SHP77 (cell line): Measurements from ENCODE around the gene CENPL.
"Not testable (repeated sequence)": the region's sequence is repeated elsewhere in the genome, so short reads cannot be mapped to it uniquely, and the experiment has no call there.

Experiments used
- DNase-seq, 2 experiments: peaks; one replicate each; lab custom pipeline; 2025; lab: John Stamatoyannopoulos, UW

CENPL gene

DNA sequence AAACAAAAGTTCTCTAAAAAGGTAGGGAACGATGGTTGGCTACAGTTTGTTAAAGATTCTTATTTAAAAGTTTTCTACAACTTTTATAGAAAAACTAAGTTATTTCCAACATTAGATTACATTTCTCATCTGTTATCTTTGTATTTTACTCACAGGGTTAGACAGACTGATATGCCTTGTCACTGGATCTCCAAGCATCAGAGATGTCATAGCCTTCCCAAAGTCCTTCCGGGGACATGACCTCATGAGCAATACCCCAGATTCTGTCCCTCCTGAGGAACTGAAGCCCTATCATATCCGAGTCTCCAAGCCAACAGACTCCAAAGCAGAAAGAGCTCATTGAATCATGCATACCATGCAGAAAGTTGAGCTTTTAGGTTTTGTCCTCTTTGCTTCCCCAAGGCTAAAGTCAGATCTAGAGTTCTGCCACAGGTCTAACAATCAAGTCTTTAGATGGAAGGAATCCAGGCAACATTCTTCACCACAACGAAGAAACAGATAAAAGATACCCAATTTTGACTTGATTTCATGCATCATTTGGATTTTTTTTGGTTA lies 32.8 kb upstream of the CENPL start:
- no peak for DNase-seq

DNA sequence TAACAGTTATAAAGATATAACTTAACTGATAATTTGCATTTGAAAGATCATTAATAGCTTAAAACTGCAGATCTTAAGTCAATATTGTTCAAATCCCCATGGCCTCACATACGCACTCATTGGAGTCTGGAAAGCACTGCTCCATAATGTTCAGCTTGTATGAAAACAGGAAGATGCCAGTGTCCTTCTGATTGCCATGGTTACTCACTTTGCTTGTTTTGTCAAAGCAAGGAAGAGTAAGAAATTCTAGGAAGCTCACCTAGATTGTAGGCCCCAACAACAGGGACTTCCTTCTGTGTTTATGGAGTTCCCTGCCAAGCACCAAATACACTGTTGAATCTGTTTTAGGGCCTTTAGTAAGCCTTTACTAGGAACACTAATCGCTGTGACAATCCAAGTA lies 32.2 kb upstream of the CENPL start:
- no peak for DNase-seq

DNA sequence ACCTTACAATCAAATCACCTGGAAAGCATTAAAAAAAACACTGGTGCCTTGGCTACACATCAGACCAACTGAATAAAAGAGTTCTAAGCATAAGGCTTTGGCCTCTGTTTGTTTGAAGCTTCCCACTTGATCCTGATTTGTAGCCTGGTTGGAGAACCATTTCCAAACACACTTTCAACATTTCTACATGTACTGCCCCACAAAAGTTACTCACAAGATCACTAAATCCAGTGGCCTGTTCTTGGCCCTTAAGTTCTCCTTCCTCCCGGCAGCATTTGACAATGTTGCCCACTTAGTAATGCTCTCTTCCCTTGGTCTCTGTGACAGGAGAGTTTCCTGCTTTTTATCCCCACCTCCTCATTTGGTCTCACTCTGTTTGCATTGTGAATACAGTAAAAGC lies 31.3 kb upstream of the CENPL start:
- no peak for DNase-seq

DNA sequence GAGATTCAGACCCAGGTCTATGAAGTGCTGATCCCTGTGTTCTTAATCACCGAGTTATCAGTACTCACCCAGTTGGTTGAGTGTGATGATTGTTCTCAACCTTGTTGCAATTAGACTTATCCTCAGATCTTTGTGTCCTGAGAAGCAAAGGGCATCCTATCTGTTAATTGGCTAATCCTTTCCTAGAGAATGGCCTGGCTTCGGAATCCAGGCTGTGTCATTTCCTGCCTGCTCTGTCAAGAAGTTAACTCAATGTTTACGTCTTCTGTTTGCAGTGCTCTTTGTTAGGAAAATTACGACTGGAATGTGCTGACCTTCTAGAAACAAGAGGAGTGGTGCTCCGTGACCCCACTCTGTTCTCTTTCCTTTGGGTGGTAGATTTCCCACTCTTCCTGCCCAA lies 28.4 kb upstream of the CENPL start:
- DNase-seq: no peak

DNA sequence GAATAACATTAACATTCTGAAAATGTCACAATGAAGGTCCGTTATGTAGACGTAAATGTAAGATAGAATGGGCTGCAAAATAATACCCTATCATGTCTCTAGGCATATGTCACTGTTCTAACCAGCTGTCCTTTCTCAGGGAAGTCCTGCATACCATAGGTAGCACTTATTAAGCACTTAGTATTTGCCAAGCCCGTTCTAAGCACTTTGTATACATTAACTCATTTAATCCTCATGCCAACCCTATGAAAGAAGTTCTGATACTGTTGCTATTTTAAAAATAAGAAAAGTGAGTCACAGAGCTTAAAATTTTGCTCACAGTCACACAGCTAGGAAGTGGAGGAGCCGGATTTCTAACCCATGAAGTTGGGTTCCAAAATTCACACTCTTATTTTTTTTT lies 27.4 kb upstream of the CENPL start:
- DNase-seq: no peak

DNA sequence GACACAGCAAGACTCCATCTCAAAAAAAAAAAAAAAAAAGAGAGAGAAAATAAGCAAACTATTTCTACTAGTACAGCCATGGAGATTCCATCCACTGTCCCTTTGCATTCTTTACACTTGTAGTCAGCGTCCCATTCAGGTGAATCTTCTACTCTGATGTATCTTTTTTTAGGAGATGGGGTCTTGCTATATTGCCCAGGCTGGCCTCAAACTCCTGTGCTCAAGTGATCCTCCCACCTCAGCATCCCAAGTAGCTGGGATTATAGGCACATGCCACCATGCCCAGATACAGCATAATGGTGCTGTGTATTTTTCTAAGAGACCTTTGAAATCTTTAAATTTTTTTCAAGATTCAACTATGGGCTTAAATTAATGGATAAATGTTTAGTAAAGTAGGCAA lies 8.1 kb upstream of the CENPL start:
- no peak for DNase-seq

DNA sequence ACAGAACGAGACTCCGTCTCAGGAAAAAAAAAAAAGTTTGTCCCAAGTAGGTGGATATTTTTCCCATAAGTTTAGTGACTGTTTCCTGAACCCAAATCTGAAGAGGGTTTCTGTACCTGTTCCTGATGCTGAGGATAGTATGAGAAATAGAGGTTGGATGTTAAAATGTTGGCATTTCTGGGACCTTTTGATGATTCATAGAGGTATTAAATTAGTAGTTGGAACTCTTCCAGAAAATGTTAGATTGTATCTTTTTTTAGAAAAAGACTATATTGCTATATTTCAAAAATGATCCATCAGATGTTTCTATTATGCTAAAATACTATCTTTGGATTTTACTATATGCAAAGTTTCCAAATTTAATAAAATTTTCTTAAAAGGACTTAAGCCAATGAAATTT lies 2.9 kb upstream of the CENPL start:
- no peak for DNase-seq

DNA sequence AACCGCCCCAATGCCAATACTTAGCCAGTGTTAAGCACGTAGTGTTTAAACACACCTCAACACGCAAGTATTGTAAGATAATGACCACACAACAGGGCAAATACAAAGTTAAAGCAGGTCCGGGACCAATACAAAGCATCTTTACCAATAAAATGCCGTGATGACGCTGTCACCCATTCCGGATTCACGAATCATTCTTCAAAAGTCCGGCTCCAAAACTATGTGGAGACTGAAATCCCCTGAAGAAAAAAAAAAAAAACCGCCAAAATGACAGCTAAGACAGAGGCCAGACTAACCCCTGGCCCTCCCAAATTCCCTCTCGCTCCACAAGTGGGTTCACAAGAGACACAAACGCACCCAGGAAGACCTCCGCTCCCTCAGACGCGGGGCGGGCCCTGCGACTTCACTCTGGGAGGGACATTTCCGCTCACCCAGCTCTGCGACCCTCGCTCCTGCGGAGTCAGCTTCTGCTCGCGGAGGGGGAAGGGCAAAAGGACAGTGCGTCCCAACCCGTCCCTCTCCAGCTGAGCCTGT lies 835 bp downstream of the CENPL start:
- no peak for DNase-seq

DNA sequence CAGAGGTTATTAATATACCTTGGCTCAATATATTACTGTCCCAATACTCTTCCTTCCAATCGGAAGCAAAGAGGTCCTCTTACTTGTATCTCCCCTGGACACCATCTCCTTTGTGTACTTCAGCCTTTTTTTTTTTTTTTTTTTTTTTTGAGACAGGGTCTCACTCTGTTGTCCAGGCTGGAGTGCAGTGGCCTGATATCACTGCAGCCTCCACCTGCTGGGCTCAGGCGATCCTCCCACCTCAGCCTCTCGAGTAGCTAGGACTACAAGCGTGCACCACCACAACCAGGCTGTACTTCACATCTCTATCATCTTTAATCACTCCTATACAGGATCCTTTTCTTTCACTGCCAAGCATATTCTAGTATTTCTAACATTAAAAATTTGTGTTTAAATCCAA lies 3.0 kb downstream of the CENPL start:
- DNase-seq: no peak

DNA sequence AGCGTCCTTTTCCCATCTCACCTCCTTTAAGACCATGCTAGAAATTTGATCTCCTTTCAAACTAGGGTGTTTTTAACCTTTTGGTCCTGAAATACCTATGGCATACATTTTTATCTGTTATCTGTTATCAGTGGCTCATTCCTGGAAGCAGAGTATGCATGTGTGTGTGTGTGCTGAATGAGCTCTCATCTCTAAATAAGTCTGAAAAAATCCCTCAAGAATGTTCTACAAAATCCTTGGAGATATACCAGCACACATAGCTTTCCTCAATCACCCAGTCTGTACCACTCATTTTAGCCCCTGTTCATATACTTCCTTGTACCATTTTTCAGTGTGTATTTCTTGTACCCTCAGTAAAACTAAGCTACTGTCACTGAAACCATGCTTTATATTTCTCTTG lies 6.2 kb downstream of the CENPL start:
- DNase-seq: no peak

DNA sequence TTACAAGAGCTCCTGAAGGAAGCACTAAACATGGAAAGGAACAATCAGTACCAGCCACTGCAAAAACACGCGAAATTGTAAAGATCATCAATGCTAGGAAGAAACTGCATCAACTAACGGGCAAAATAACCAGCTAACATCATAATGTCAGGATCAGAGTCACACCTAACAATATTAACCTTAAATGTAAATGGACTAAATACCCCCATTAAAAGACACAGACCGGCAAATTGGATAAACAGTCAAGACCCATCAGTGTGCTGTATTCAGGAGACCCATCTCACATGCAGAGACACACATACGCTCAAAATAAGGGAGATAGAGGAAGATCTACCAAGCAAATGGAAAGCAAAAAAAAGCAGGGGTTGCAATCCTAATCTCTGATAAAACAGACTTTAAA lies 11.0 kb downstream of the CENPL start:
- DNase-seq: not testable (repeated sequence)

DNA sequence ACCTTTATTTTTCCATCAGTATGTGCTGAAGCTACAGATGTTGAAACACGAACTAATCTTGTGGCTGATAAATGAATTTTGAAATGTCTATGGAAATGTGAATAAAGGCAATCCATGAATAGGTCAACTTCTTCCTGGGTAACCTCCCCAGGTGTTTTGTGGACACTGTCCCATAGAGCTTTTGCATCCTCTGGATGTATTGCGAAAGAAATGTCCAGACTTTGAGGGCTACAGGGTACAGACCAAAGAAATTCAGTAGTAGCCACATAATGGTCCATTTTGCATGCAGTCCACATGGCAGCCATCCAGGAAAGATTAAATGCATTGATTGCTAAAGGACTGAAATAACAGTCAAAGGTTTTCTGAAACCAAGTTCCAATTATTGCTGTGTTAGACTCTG lies 21.7 kb downstream of the CENPL start:
- DNase-seq: no peak

DNA sequence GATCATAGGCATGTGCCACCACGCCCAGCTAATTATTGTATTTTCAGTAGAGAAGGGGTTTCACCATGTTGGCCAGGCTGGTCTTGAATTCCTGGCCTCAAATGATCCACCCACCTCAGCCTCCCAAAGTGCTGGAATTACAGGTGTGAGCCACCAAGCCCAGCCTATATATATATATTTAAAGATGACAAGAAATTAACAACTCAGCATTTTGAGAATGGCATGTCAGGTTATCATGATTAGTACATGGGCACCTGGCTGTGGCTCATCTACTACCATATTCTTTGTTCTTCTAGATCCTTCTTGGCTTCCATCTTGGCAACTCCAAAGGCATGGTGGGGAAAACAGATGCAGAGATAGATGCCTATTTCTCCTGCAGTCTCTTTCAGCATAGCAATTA lies 24.7 kb downstream of the CENPL start:
- DNase-seq: not testable (repeated sequence)

DNA sequence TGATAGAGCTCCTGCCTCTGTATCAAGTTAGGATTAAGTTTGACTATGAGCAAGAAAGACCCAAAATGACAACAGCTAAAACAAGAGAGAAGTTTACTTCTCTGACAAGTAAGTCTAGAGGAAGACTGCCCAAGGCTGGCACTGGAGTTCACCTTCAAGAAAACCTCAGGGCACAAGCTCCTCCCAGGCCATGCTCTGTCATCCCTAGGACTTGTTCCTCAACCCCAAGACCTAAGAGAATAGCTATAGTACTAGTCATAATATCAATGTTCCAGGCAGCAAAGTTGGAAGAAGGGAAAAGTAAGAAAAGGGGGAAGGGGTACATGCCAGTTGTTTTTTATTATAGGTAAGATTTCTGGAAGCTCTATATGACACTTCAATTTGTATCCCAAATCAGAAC lies 26.6 kb downstream of the CENPL start:
- DNase-seq: no peak

DNA sequence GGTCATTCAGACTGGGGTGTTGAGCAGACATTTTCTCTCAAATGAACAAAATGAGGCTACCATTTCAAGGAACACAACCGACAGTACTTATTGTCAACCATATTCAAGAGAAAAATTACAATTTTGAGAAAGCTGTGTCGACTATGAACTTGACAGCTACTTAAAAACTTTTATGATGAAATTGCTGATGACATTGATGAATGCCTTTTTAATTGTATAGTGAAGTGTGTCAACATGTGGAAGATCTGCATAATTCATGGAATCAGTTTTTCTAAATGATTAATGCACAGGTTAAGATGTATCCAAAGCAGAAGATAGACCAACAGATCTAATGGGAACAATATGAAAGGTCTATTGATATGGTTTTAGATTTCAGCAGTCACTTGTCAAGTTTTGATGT lies 34.8 kb downstream of the CENPL start:
- DNase-seq: no peak

DNA sequence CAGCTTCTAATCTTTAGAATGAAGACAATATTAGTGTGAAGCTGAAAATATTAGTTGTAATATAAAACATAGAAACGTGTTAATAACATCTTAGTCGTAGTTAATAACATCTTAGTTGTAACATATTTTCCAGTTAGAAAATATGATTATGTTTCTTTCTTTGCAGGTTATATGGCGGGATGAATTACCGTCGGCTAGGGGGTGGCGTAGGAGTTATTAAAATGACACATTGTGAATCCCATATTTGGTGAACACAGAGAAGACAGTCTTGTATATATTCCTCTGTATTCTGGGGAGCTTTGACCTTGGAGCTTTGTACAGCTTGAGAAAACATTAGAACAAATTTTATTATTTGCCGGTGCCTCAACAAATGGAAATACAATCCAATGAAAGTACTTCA lies 39.7 kb downstream of the CENPL start:
- no peak for DNase-seq

DNA sequence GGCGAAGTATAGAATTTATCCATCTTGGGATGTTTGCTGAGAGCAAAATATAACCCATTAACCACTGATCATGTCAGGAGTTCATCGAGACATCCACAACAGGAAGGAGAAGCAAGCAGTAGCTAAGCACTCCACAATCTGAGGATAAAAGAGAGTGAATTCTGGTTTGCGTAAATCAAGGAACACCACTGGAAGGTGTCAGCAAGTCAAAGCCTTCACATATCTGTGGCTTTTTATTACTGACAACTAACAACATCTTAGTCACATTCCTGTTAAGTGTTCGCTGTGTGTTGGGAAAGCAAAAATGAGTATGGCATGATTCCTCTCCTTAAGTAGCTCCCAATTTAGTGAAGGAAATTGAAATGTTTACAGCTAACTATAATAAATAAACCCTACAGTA lies 44.7 kb downstream of the CENPL start:
- no peak for DNase-seq

DNA sequence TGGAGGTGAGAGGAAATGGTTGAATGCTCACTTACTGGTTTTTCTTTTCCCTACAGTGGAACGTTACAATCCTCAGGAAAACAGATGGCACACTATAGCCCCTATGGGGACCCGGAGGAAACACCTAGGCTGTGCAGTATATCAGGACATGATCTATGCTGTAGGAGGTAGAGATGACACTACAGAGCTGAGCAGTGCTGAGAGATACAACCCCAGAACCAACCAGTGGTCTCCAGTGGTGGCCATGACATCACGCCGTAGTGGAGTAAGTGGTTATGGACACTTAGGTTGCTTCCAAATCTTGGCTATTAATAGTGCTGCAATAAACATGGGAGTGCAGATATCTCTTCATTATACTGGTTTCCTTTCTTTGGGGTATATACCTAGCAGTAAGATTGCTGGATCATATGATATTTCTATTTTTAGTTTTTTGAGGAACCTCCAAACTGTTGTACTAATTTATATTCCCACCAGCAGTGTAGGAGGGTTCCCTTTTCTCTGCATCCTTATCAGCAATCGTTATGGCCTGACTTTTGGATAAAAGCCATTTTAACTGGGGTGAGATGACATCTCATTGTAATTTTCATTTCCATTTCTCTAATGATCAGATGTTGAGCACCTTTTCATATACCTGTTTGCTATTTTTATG lies 49.0 kb downstream of the CENPL start:
- DNase-seq: no peak

DNA sequence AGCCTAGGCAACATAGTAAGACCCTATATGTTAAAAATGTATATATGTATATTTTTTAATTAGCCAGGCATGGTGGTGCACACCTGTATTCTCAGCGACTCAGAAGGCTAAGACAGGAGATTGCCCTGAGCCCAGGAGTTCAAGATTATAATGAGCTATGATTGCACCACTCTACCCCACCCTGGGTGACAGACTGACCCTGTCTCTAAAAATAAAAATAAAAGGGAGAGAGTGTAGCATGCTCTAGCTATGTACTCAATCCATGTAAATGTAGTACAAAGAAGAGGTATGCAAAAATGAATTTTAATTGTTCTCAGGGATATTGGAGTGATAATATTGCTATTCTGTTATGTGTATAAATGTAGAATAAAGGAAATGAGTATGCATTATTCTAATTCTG lies 53.1 kb downstream of the CENPL start:
- DNase-seq: no peak

DNA sequence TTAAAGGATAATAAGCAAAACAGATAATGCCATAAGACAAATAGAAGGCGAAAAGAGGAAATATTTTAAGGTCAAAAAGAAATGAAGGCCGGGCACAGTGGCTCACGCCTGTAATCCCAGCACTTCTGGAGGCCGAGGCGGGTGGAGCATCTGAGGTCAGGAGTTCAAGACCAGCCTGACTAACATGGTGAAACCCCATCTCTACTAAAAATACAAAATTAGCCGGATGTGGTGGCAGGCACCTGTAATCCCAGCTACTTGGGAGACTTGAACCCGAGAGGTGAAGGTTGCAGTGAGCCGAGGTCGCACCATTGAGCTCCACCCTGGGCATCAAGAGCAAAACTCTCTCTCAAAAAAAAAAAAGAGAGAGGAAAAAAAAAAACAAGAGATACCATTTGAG lies 54.4 kb downstream of the CENPL start:
- not testable (repeated sequence) for DNase-seq

DNA sequence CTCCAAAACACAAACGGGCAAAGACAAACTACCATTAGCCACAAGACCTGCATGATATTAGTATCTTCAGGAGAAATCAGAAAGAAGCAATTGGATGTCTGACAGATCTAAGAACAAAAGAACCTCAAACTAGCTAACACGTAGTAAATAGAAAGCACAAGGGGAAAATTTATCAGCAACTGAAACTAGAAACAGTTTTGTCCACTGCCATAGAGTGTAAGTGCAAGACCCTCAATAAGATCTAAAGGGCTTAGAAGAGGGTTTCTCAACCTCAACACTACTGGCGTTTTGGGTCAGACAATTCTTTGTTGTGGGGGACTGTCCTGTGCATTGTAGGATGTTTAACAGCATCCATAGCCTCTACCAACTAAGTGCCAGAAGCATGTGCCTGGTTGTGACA lies 55.9 kb downstream of the CENPL start:
- no peak for DNase-seq

DNA sequence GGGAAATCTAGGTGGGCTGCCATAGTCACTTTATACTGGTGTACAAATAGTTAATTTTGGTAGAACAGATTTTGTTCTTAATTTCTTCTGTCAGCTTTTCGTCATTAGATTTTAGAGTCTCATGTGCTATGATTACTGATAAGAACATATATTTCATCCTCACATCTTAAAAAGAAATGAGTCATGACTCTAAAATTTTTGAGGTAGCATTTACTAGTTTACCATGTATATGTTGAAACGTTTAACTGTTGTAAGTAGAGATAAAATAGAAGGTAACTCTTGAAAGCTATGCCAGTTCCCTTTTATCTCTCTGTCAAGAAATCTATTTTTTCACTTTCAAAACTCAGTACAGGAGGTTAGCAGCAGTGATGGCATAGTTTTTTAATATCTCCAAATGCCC lies 56.5 kb downstream of the CENPL start:
- no peak for DNase-seq

DNA sequence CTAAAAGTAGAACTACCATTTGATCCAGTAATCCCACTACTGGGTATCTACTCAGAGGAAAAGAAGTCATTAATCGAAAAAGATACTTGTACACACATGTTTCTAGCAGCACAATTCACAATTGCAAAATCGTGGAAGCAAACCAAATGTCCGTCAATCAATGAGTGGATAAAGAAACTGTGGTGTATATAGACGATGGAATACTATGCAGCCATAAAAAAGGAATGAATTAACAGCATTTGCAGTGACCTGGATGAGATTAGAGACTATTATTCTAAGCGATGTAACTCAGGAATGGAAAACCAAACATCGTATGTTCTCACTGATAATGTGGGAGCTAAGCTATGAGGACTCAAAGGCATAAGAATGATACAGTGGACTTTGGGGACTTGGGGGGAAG lies 60.4 kb downstream of the CENPL start:
- not testable (repeated sequence) for DNase-seq

DNA sequence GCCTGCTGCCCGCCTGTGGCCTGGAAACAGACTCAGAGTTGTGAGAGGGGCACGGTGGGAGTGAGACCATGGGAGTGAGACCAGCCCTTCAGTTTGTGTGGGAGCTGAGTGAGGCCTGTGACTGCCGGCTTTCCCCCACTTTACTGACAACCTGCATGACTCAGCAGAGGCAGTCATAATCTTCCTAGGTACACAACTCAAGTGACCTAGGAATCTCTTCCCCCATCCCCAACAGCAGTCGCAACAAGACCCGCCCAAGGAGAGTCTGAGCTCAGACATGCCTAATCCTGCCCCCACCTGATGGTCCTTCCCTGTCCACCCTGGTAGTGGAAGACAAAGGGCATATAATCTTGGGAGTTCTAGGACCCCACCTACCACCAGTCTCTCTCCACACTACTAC lies 65.7 kb downstream of the CENPL start:
- no peak for DNase-seq
